HG03196 (cell line): ENCODE data around the gene ARHGAP42.
"Not testable (repeated sequence)": the region's sequence is repeated elsewhere in the genome, so short reads cannot be mapped to it uniquely, and the experiment has no call there.

Source experiments
- ATAC-seq: cut with Tn5 transposase; IDR thresholded peaks from one replicate; pipeline ENCODE4 v1.9.1; 2021; ENCODE audit not compliant: unreplicated experiment

ARHGAP42 gene

GRCh38 chr11:100866453-100866852, 179.4 kb downstream of the ARHGAP42 start:
- no peak for ATAC-seq

DNA sequence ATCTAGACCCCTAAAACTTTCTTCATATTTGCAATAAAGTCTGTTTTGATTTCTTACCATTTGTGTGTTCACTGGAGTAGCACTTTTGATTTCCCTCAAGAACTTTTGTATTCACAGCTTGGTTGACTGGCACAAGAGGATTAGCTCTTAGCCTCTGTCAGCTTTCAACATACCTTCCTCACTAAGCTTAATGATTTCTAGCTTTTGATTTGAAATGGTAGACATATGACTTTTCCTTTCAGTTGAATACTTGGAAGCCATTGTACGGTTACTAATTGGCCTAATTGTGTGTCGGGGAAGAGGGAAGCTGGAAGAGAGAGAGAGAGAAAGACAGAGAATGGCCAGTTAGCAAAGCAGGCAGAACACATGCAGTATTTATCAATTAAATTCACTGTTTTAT, 180.5 kb downstream of the ARHGAP42 start:
- ATAC-seq = no peak

GRCh38 chr11:100869328-100869727, 182.2 kb downstream of the ARHGAP42 start:
- ATAC-seq = no peak

DNA sequence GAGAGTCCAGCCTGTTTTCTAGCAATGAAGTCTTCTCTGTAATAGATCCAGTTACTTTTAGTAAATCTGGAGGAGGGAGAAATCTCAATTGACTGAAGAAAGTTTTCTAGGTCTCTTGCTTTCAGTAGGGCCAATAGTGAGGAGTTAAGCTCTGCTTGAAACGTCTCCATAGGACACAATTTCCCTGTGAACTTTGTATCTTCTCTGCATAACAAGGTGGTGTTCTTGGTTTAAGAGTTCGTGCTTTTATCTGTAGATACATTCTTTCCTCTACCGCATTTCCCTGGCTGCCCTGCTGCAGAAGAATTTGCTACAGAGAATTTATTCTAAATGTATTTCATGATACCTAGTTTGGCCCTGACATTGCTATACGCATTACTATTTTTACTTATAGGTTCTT, 183.1 kb downstream of the ARHGAP42 start:
- ATAC-seq = no peak

- ATAC-seq = no peak
Measured at GRCh38 chr11:100872951-100873740, 186.1 kb downstream of the ARHGAP42 start.

DNA sequence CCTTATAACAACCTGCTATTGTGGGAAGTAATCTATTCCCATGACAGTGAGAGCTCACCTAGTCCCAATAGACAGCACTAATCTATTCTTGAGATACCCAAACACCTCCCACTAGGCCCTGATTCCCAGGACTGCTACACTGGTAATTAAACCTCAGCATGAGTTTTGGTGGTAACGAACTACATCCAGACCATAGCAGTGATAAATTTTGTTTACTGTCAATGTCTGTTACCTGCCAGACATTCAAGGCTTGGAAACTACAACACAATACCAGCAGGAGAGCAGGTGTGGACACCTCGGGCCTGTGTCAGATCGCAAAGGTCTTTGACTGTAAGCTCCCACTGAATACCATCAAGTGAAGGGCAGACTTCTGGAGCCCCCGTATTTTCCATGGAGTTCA, 187.1 kb downstream of the ARHGAP42 start:
- no peak for ATAC-seq

- no peak for ATAC-seq
Measured at GRCh38 chr11:100875521-100875869, 188.4 kb downstream of the ARHGAP42 start.

GRCh38 chr11:100876815-100877520, 189.9 kb downstream of the ARHGAP42 start:
- peak; percentile 76 for ATAC-seq

GRCh38 chr11:100878474-100878873, 191.4 kb downstream of the ARHGAP42 start:
- no peak for ATAC-seq

GRCh38 chr11:100882957-100883356, 195.9 kb downstream of the ARHGAP42 start:
- no peak for ATAC-seq

GRCh38 chr11:100883830-100884229, 196.7 kb downstream of the ARHGAP42 start:
- no peak for ATAC-seq

- no peak for ATAC-seq
Measured at GRCh38 chr11:100887659-100888058, 200.6 kb downstream of the ARHGAP42 start.

- ATAC-seq = no peak
Measured at GRCh38 chr11:100888836-100889235, 201.7 kb downstream of the ARHGAP42 start.

- no peak for ATAC-seq
Measured at GRCh38 chr11:100889758-100890157, 202.7 kb downstream of the ARHGAP42 start.

DNA sequence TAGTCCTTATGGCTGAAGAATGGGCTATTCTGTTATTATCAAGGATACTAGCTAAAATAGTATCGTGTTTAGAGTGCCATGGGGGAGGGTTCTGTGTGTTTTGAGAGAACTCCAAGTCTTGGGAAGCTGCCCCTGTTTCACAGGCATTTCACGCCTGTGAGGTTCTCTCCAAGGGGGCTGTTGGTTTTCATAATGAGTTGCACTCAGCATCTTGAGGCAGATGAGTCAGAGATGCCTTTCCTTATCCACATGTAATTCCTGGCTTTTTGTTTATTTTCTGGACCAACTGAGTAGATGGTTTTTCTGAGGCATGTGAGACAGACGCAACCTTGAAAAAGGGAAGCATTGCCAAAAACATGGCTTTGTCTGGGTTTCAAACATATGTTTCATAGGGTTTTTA, 203.7 kb downstream of the ARHGAP42 start:
- ATAC-seq = no peak

- no peak for ATAC-seq
Measured at GRCh38 chr11:100892886-100893285, 205.8 kb downstream of the ARHGAP42 start.

DNA sequence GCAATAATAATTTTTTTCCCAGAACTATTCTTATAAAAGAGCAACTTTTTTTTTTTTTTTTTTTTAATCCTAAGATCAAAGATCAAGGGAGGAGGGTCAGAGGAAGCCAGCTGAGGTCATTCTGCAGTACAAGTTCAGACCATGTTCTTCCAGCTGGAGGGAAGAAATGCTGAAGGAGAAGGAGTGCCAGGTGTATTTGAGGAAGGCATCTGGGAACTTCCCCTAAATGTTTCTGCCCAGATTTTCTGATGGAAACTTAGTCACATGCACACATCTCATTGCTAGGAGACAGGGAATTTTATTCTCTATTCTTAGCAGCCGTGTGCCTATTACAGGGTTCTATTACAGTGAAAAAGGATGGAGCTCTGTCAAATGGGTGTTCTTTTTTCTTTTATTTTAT, 208.4 kb downstream of the ARHGAP42 start:
- no peak for ATAC-seq

GRCh38 chr11:100895976-100896375, 208.9 kb downstream of the ARHGAP42 start:
- ATAC-seq = not testable (repeated sequence)

DNA sequence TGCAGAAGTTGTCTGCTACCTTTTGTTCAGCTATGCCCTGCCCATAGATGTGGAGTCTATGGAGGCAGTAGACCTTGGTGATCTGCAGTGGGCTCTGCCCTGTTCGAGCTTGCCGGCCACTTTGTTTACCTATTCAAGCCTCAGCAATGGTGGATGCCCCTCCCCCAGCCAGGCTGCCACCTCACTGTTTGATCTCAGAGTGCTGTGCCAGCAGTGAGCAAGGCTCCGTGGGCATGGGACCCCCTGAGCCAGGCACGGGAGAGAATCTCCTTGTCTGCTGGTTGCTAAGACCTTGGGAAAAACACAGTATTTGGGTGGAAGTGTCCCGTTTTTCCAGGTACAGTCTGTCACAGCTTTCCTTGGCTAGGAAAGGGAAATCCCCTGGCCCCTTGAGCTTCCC, 214.4 kb downstream of the ARHGAP42 start:
- not testable (repeated sequence) for ATAC-seq

DNA sequence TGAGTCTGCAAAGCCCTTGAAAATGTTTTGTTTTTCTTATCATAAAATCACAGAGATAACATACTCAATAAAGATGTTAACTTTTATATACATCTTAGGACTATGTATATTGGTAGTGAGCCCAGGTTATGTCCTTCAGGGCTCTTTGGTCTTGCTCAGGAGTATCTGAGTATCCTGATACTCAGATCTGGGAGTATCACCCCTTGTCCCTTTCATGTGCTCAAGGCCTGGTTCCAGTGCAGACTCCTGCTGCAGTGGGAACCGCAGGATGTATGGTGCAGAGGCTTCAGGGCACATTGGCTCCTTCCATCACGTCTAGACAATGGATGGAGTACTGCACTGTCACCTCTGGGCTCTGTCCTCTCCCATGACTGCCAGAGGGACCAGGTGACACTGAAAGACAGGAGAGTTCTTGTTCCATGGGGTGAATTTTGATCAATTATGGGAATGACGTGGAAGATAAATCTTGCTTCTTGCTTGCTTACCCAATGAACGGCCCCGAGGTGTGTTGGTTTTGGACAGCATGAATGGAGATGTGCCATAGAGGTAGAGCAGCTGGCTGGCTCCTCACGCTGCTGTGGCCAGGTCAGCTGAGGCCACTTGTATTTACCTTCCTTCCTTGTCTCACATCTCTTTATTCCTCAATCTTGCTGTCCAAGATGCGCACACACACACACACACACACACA, 215.5 kb downstream of the ARHGAP42 start:
- no peak for ATAC-seq

DNA sequence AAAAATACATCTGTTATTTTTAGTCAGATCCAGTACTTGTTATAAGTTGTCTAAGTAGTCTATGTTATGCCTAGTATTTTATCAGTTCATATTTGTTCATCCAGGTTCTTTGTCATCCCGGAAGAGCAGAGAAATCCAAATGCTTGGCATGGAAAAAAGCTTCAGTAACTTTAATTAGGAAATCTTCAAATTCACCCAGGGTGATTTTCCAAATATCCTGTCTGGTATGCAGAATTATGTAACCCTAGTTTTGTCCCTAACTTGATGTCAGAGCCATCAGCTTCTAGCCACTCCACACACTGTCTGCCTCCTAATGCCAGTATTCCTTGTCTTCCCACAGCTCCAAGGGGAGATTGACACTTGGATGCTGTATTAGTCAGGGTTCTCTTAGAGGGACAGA, 216.2 kb downstream of the ARHGAP42 start:
- ATAC-seq = no peak

GRCh38 chr11:100905684-100906083, 218.6 kb downstream of the ARHGAP42 start:
- ATAC-seq = no peak
